HepG2 (cell line): ENCODE data around the gene RAPSN. TPM values are rescaled to one million over a fixed set of nuclear protein-coding genes. Genes with fewer than 3 reads are reported as not detected.

Source experiments
- DR1 ChIP-seq: sonication (generic); formaldehyde crosslinking; IDR thresholded peaks from 2 replicates; pipeline ENCODE4 v1.8.0; 2021; ENCODE audit warnings: mild to moderate bottlenecking, missing genetic modification reagents, inconsistent platforms
- FOXC1 ChIP-seq: sonication (generic); formaldehyde crosslinking; IDR thresholded peaks from 2 replicates; pipeline ENCODE4 v1.8.0; 2022; ENCODE audit warnings: mild to moderate bottlenecking, missing genetic modification reagents, borderline replicate concordance
- HES4 ChIP-seq: sonication (generic); formaldehyde crosslinking; IDR thresholded peaks from 2 replicates; pipeline ENCODE4 v1.9.0; 2021; ENCODE audit warnings: mild to moderate bottlenecking, missing genetic modification reagents, borderline replicate concordance
- KDM5B ChIP-seq: sonication (generic); formaldehyde crosslinking; IDR thresholded peaks from 2 replicates; pipeline ENCODE4 v1.4.0; 2020; ENCODE audit warnings: missing genetic modification reagents, mild to moderate bottlenecking, borderline replicate concordance
- MAX ChIP-seq: IDR thresholded peaks from 2 replicates; pipeline ENCODE4 v1.6.1; 2012; ENCODE audit warnings: inconsistent platforms
- NCOA1 ChIP-seq: sonication (generic); formaldehyde crosslinking; IDR thresholded peaks from 2 replicates; pipeline ENCODE4 v1.9.0; 2021; ENCODE audit warnings: missing genetic modification reagents
- NFAT5 ChIP-seq: sonication (generic); formaldehyde crosslinking; IDR thresholded peaks from 2 replicates; pipeline ENCODE4 v1.4.0; 2020; ENCODE audit warnings: missing genetic modification reagents
- PAWR ChIP-seq: sonication (generic); formaldehyde crosslinking; IDR thresholded peaks from 2 replicates; pipeline ENCODE4 v1.4.0; 2020; ENCODE audit warnings: missing genetic modification reagents, mild to moderate bottlenecking, borderline replicate concordance
- SNRNP70 ChIP-seq: fragments of 200-400 bp; formaldehyde crosslinking; IDR thresholded peaks from 2 replicates; pipeline ENCODE4 v1.6.1; 2017; ENCODE audit warnings: mild to moderate bottlenecking, low read depth, low read length, moderate library complexity
- TP53 ChIP-seq: sonication (generic); formaldehyde crosslinking; conservative IDR thresholded peaks from 2 replicates; pipeline ENCODE4 v1.4.0; 2020; ENCODE audit warnings: missing genetic modification reagents
- UBTF ChIP-seq: sonication (generic); formaldehyde crosslinking; IDR thresholded peaks from 2 replicates; pipeline ENCODE4 v1.4.0; 2020; ENCODE audit warnings: mild to moderate bottlenecking, missing genetic modification reagents
- ZKSCAN8 ChIP-seq: IDR thresholded peaks from 2 replicates; pipeline ENCODE4 v1.6.1; 2016; ENCODE audit warnings: borderline replicate concordance, missing genetic modification reagents, missing compliant biosample characterization
- ZNF510 ChIP-seq: sonication (generic); formaldehyde crosslinking; IDR thresholded peaks from 2 replicates; pipeline ENCODE4 v1.4.0; 2020; ENCODE audit warnings: low read depth, mild to moderate bottlenecking, missing genetic modification reagents
- ZNF512B ChIP-seq: sonication (generic); formaldehyde crosslinking; IDR thresholded peaks from 2 replicates; pipeline ENCODE4 v1.5.1; 2020; ENCODE audit warnings: missing genetic modification reagents, mild to moderate bottlenecking, borderline replicate concordance
- ZNF556 ChIP-seq: sonication (generic); formaldehyde crosslinking; IDR thresholded peaks from 2 replicates; pipeline ENCODE4 v1.4.0; 2020; ENCODE audit warnings: mild to moderate bottlenecking, missing genetic modification reagents, borderline replicate concordance
- ZNF558 ChIP-seq: sonication (generic); formaldehyde crosslinking; IDR thresholded peaks from 2 replicates; pipeline ENCODE4 v1.9.0; 2022; ENCODE audit warnings: mild to moderate bottlenecking, missing genetic modification reagents, borderline replicate concordance
- ZNF800 ChIP-seq: sonication (generic); formaldehyde crosslinking; IDR thresholded peaks from 2 replicates; pipeline ENCODE4 v1.4.0; 2020; ENCODE audit warnings: missing genetic modification reagents
- polyA plus RNA-seq, 8 experiments: library from polyadenylated mRNA; depleted of rRNA in 3 of 8; stranded (reverse) in 7 of 8; unstranded in 1 of 8; fragments of >200 nt; fragmentation: Illumina TruSeq in 4 of 8; extraction: Trizol in 4 of 8; gene quantifications; 2 replicates each; pipeline versions ENCODE4 v1.2.1 to v1.2.3, GENCODE V29; 2011 to 2016; ENCODE audit warnings: low read depth in 4 of 8, missing spikeins in 1 of 8, mixed read lengths in 1 of 8; ENCODE audit not compliant: insufficient read depth in 1 of 8
- total RNA-seq, 5 experiments: library from RNA; depleted of rRNA; stranded (reverse); fragments of >200 nt; fragmentation: Illumina TruSeq; extraction: Trizol; gene quantifications; 2 replicates each; pipeline ENCODE4 v1.2.3, GENCODE V29; 2016; ENCODE audit warnings: low read depth in 1 of 5

Gene RAPSN
- total and polyA plus RNA-seq, 2 of the 13 experiments (the other 11 are each of a cell fraction or from before 2014, with no cell fraction given): 0.15 to 1.2 TPM

- TF ChIP-seq KDM5B (CRISPR knock-in tag): no peak
- TF ChIP-seq HES4 (CRISPR knock-in tag): no peak
- TF ChIP-seq PAWR (CRISPR knock-in tag): no peak
- no peak for TF ChIP-seq DR1 (CRISPR knock-in tag)
- TF ChIP-seq NFAT5 (CRISPR knock-in tag): no peak
- TF ChIP-seq NCOA1 (CRISPR knock-in tag): no peak
- no peak for TF ChIP-seq TP53
- TF ChIP-seq ZNF556 (CRISPR knock-in tag): no peak
- TF ChIP-seq MAX: peak; percentile 24; the same call in 1 of the 2 replicates
- no peak for TF ChIP-seq SNRNP70
- 0 out of 2 replicates have a peak, but pooled peaks have one; percentile 35 for TF ChIP-seq UBTF (CRISPR knock-in tag)
- TF ChIP-seq ZKSCAN8: 0 out of 2 replicates have a peak, but pooled peaks have one; percentile 15
- TF ChIP-seq ZNF800 (CRISPR knock-in tag): no peak
- TF ChIP-seq ZNF510 (CRISPR knock-in tag): no peak
- no peak for TF ChIP-seq ZNF558 (CRISPR knock-in tag)
- TF ChIP-seq ZNF512B: no peak
- no peak for TF ChIP-seq FOXC1
Observed at GRCh38 chr11:47440054-47440476, 8.9 kb downstream of the RAPSN start (continued).
